Stomach (tissue), 4 donors: Measurements from ENCODE around the gene SBF2.

Experiments used
- CTCF ChIP-seq, 7 experiments: fragments of 450-650 bp in 4 of 7; fragments of 200-600 bp in 3 of 7; sonication (generic) in 3 of 7; IDR thresholded peaks; one replicate each; pipeline ENCODE4 v1.5.1; 2016 to 2019; ENCODE audit warnings: antibody characterized with exemption in 7 of 7, control low read depth in 2 of 7, mild to moderate bottlenecking in 1 of 7
- EP300 ChIP-seq: sonication (generic); formaldehyde crosslinking; IDR thresholded peaks from one replicate; pipeline ENCODE4 v1.6.1; 2017; ENCODE audit warnings: antibody characterized with exemption
- POLR2A ChIP-seq, 4 donors: fragments of 450-650 bp; IDR thresholded peaks; one replicate each; pipeline ENCODE4 v1.6.1; 2016; ENCODE audit warnings: antibody characterized with exemption in 4 of 4, control low read depth in 2 of 4, mild to moderate bottlenecking in 1 of 4, moderate library complexity in 1 of 4
- POLR2AphosphoS5 ChIP-seq, 3 donors: sonication (generic); formaldehyde crosslinking; IDR thresholded peaks; one replicate each; pipeline ENCODE4 v1.6.1; 2016; ENCODE audit warnings: antibody characterized with exemption in 3 of 3

GRCh38 chr11:10283991-10284390 lies 10.0 kb downstream of the SBF2 start:
- TF ChIP-seq EP300 (no peak), CTCF (IDR thresholded peaks at IDR 0.05) (no peak), POLR2AphosphoS5 (IDR thresholded peaks at IDR 0.05) (no peak), POLR2A (IDR thresholded peaks at IDR 0.05) (no peak)
